Anterior cingulate cortex (tissue), 58 donors: Measurements from ENCODE around the gene MUSK.

Source experiments
- DNase-seq, 58 donors: peaks; one replicate each; lab custom pipeline; 2025; lab: John Stamatoyannopoulos, UW

MUSK gene

GRCh38 chr9:110668570-110669167 lies at the start of gene MUSK:
Gene MUSK (plus strand): TSS chr9:110668791. CDS start chr9:110668905, 114 bp downstream.
- DNase-seq, result no peak

GRCh38 chr9:110619831-110620230 lies 48.8 kb upstream of the MUSK start:
- no peak for DNase-seq

GRCh38 chr9:110620726-110621125 lies 47.9 kb upstream of the MUSK start:
- no peak for DNase-seq

- no peak for DNase-seq
These were observed 46.2 kb upstream of the MUSK start for GRCh38 chr9:110622368-110622767.

GRCh38 chr9:110623462-110624025 lies 45.0 kb upstream of the MUSK start:
- peak in 21 of 58 donors; percentile 1 to 69 (median 11) for DNase-seq

GRCh38 chr9:110626101-110626829 lies 42.3 kb upstream of the MUSK start:
- DNase-seq, result no peak

- DNase-seq, result no peak
These were observed 33.0 kb upstream of the MUSK start for GRCh38 chr9:110635589-110635988.

GRCh38 chr9:110638381-110638954 lies 30.1 kb upstream of the MUSK start:
- DNase-seq, result no peak

GRCh38 chr9:110640736-110641135 lies 27.9 kb upstream of the MUSK start:
- peak in 1 of 58 donors; percentile 43 for DNase-seq

GRCh38 chr9:110641293-110641692 lies 27.3 kb upstream of the MUSK start:
- DNase-seq, result no peak

- no peak for DNase-seq
These were observed 19.9 kb upstream of the MUSK start for GRCh38 chr9:110648696-110649095.

GRCh38 chr9:110650261-110650660 lies 18.3 kb upstream of the MUSK start:
- DNase-seq, result no peak

- peak in 5 of 58 donors; percentile 13 to 51 (median 30) for DNase-seq
These were observed 17.6 kb upstream of the MUSK start for GRCh38 chr9:110650991-110651411.

GRCh38 chr9:110655754-110656641 lies 12.6 kb upstream of the MUSK start:
- DNase-seq, result no peak

GRCh38 chr9:110659891-110660541 lies 8.6 kb upstream of the MUSK start:
- no peak for DNase-seq

- DNase-seq, result no peak
These were observed 842 bp downstream of the MUSK start for GRCh38 chr9:110669433-110669832.

- no peak for DNase-seq
These were observed 3.3 kb downstream of the MUSK start for GRCh38 chr9:110671849-110672248.

- no peak for DNase-seq
These were observed 4.4 kb downstream of the MUSK start for GRCh38 chr9:110672873-110673510.

GRCh38 chr9:110687497-110687896 lies 18.9 kb downstream of the MUSK start:
- DNase-seq, result no peak
